T-helper 2 cell treated with Interferon-gamma antibody and Interleukin-4, amounts not matched to agents 100 ng/mL and 5 ng/mL, for 36 hours (primary cell): ENCODE results near the gene APOBEC3B. TPM values are rescaled to one million over a fixed set of nuclear protein-coding genes. Genes with fewer than 3 reads are reported as not detected.
"Not testable (repeated sequence)": the region's sequence is repeated elsewhere in the genome, so short reads cannot be mapped to it uniquely, and the experiment has no call there.

Experiments
- intact Hi-C: fragments of 100-400 bp; cut with micrococcal nuclease; formaldehyde crosslinking; loops from one replicate; pipeline ENCODE4 v1.15.1; 2023
- total RNA-seq: library from RNA; stranded (reverse); gene quantifications from 2 replicates; pipeline ENCODE4 v1.2.3, GENCODE V29; 2022

The APOBEC3B gene
- total RNA-seq, 1 donor from 2014 or later, result 27.8 TPM

GRCh38 chr22:39024519-39025308 is 42.6 kb downstream of the APOBEC3B start:
- intact Hi-C loops, result no loop called here

- intact Hi-C loops, result no loop called here
Measured at GRCh38 chr22:39026509-39027150, 44.5 kb downstream of the APOBEC3B start.

- intact Hi-C loops, result no loop called here
Measured at GRCh38 chr22:39027717-39028116, 45.6 kb downstream of the APOBEC3B start.

GRCh38 chr22:39028281-39028680 is 46.1 kb downstream of the APOBEC3B start:
- intact Hi-C loops, result no loop called here

- intact Hi-C loops, result no loop called here
Measured at GRCh38 chr22:39029227-39029626, 47.1 kb downstream of the APOBEC3B start.

GRCh38 chr22:39030705-39031104 is 48.6 kb downstream of the APOBEC3B start:
- intact Hi-C loops, result no loop called here

- intact Hi-C loops, result not testable (repeated sequence)
Measured at GRCh38 chr22:39031434-39032295, 49.5 kb downstream of the APOBEC3B start.

- intact Hi-C loops, result not testable (repeated sequence)
Measured at GRCh38 chr22:39037071-39037470, 54.9 kb downstream of the APOBEC3B start.

- intact Hi-C loops, result no loop called here
Measured at GRCh38 chr22:39039306-39040126, 57.4 kb downstream of the APOBEC3B start.

- intact Hi-C loops, result not testable (repeated sequence)
Measured at GRCh38 chr22:39040155-39040537, 58.0 kb downstream of the APOBEC3B start.

GRCh38 chr22:39040538-39041296 is 58.6 kb downstream of the APOBEC3B start, which contains the start of gene APOBEC3F:
APOBEC3F (plus strand) TSS chr22:39040864; CDS start chr22:39040961, 97 bp downstream.
- intact Hi-C loops, result not testable (repeated sequence)

- intact Hi-C loops, result no loop called here
Measured at GRCh38 chr22:39041908-39042307, 59.8 kb downstream of the APOBEC3B start.

Other genes starting within 250 kb of the APOBEC3B start
- 472 and 473 TPM in 2 replicates for gene SUN2, start 226.3 kb upstream of the APOBEC3B start, total RNA-seq
- gene DNAL4, start 188.2 kb upstream of the APOBEC3B start, total RNA-seq, result 6.7 and 6.8 TPM in 2 replicates
- 0.93 and 0.95 TPM in 2 replicates for gene NPTXR, start 138.3 kb upstream of the APOBEC3B start, total RNA-seq
- gene CBX6, start 110.1 kb upstream of the APOBEC3B start, total RNA-seq, result 64.3 and 67.9 TPM in 2 replicates
- gene APOBEC3A, start 24.7 kb upstream of the APOBEC3B start, total RNA-seq, result 0.68 TPM in 1 of 2 replicates, not detected in the other
- gene APOBEC3C, start 31.9 kb downstream of the APOBEC3B start, total RNA-seq, result 97.9 and 101 TPM in 2 replicates
- 35.9 and 36.3 TPM in 2 replicates for gene APOBEC3D, start 38.8 kb downstream of the APOBEC3B start, total RNA-seq
- 28.3 and 28.7 TPM in 2 replicates for gene APOBEC3F, start 58.5 kb downstream of the APOBEC3B start, total RNA-seq
- gene APOBEC3G, start 94.9 kb downstream of the APOBEC3B start, total RNA-seq, result 72.5 and 75.8 TPM in 2 replicates
- 19.3 and 20.0 TPM in 2 replicates for gene APOBEC3H, start 114.9 kb downstream of the APOBEC3B start, total RNA-seq
- 10.1 and 10.5 TPM in 2 replicates for gene CBX7, start 170.3 kb downstream of the APOBEC3B start, total RNA-seq